Colonic mucosa (tissue), 4 donors: ENCODE measurements around the gene OR4D9. TPM values are rescaled to one million over a fixed set of nuclear protein-coding genes. Genes with fewer than 3 reads are reported as not detected.

Experiments used
- DNase-seq: peaks from one replicate; pipeline ENCODE4 v3.0.0-alpha.2; 2020
- H3K27ac ChIP-seq: fragments of 200-600 bp; one replicate; pipeline ENCODE4 v1.8.0; 2021
- H3K27me3 ChIP-seq: fragments of 200-600 bp; one replicate; pipeline ENCODE4 v1.8.0; 2021
- H3K36me3 ChIP-seq: fragments of 200-600 bp; one replicate; pipeline ENCODE4 v1.8.0; 2021
- H3K4me1 ChIP-seq: fragments of 200-600 bp; one replicate; pipeline ENCODE4 v1.8.0; 2021; ENCODE audit warnings: mild to moderate bottlenecking
- H3K4me3 ChIP-seq: fragments of 200-600 bp; one replicate; pipeline ENCODE4 v1.8.0; 2021
- H3K9ac ChIP-seq, 2 donors: one replicate each; pipeline ENCODE4 v1.7.0; 2013; ENCODE audit warnings: control low read depth in 2 of 2, low read depth in 2 of 2, low read length in 2 of 2
- H3K9me3 ChIP-seq: fragments of 200-600 bp; one replicate; pipeline ENCODE4 v1.8.0; 2021
- intact Hi-C: fragments of 100-400 bp; cut with DNase I; formaldehyde crosslinking; loops from one replicate; pipeline ENCODE4 v1.14.1; 2022
- total RNA-seq, 2 donors: library from RNA; stranded (reverse); fragmentation: NEBNext Ultra II Directional in 1 of 2; extraction: Animal tissue kit (Norgen Biotek cat#: 25700) in 1 of 2; gene quantifications; one replicate each; pipeline ENCODE4 v1.2.1, GENCODE V29; 2021
- TF ChIP-seq, protein P1 (sequence below): fragments of 200-600 bp; IDR thresholded peaks from one replicate; pipeline ENCODE4 v1.8.0; 2022; ENCODE audit warnings: antibody characterized with exemption, mild to moderate bottlenecking
- donor health status: healthy.
- donor health status: DM: no; HTN: no; CAD: no.
- donor health status: DM: no; HTN: no; CAD: no.

The OR4D9 gene
- total RNA-seq, result not detected

DNA sequence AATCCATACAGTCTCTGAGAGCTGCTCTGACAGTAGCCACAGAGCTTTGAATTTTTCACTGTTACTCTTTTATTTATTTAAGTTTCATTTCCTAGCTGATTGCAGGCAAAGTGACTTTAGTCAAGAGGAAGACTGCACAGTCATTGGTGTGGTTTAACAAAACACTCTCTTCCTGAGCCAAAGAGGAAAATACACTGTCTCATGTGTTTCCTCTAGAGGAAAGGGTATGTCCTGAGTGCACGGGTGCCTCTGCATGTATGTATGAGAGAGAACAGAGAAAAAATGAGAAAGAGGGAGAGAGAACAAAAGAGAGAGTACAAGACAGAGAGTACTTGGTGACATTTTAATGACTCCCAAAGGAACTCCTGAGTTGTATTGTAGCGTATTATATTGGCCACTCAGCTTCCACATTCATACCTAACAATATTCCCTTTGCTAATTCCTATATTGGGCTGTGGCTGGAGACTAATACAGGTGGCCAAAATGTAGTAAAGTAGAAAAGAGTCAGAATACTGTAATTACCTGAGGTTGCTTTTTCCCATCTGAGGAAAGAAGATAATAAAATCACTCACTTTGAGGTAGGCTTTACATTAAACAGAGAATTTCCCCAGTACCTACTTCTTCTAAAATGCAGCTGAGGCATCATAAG is at the start of gene OR4D9:
OR4D9 (plus strand) TSS at position 599 of the 649 bp plus-strand sequence. CDS start 3,374 bp downstream, outside the sequence.
- H3K36me3 ChIP-seq, result no peaks in the 10 kb centered on the region
- TF ChIP-seq, protein P1, sequence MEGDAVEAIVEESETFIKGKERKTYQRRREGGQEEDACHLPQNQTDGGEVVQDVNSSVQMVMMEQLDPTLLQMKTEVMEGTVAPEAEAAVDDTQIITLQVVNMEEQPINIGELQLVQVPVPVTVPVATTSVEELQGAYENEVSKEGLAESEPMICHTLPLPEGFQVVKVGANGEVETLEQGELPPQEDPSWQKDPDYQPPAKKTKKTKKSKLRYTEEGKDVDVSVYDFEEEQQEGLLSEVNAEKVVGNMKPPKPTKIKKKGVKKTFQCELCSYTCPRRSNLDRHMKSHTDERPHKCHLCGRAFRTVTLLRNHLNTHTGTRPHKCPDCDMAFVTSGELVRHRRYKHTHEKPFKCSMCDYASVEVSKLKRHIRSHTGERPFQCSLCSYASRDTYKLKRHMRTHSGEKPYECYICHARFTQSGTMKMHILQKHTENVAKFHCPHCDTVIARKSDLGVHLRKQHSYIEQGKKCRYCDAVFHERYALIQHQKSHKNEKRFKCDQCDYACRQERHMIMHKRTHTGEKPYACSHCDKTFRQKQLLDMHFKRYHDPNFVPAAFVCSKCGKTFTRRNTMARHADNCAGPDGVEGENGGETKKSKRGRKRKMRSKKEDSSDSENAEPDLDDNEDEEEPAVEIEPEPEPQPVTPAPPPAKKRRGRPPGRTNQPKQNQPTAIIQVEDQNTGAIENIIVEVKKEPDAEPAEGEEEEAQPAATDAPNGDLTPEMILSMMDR, result no peak
- H3K9ac ChIP-seq, result no peak within 1 kb of the TSS
- no peaks in the 10 kb centered on the region for H3K9me3 ChIP-seq
- no peak within 1 kb of the TSS for H3K27ac ChIP-seq
- intact Hi-C loops, result no loop called here
- H3K27me3 ChIP-seq, result no peaks in the 10 kb centered on the region
- no peak within 1 kb of the TSS for H3K4me3 ChIP-seq
- no peaks in the 10 kb centered on the region for H3K4me1 ChIP-seq
- no peak for DNase-seq

DNA sequence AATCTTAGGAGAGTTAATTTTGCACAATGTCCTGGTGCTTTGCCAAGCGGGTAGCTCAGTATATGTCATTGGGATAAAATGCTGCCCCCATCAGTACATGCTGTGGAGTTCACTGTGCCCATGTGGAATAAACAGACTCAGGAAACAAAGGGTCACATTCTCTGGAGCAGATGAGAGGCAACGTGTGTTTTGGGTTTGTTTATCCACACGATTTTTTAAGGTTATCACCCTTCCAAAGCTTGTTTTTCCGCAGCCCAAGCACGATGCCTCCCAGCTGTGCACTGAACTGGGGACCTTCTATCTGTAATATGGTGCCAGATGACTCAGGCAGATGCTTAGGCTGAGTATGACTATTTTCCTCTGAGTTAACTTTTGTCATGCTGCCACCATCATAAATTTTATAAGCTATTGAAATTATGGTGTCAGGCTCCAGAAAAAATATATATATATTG is 48.1 kb upstream of the OR4D9 start:
- TF ChIP-seq, protein P1, result no peak
- no peaks in the 10 kb centered on the region for H3K36me3 ChIP-seq
- H3K27ac ChIP-seq, result no peak overlapping the region
- no peaks in the 10 kb centered on the region for H3K4me1 ChIP-seq
- intact Hi-C loops, result no loop called here
- no peaks in the 10 kb centered on the region for H3K9me3 ChIP-seq
- no peaks in the 10 kb centered on the region for H3K27me3 ChIP-seq
- no peak overlapping the region for H3K9ac ChIP-seq
- no peak overlapping the region for H3K4me3 ChIP-seq
- DNase-seq, result no peak

DNA sequence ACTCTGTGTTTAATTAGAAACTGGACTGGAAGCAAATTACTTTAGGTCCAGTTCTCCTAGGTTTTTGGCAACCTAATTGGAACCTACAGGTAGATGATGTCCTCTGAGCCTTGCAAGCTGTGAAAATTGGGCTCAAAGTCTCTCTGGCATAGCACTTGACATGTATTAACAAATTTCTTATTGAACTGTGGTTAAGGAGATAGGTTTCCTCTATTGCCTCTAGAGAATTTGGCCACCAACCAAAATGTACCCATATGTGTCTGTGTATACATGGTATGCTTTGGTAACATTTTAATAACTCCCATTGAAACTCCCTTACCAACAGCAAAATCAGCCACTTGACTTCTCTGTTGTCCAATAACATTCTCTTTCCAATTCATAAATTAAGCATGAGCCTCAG is 38.3 kb upstream of the OR4D9 start, which contains the start of gene OR4D10:
OR4D10 (plus strand) TSS at position 301 of the 400 bp plus-strand sequence. CDS start 4,115 bp downstream, outside the sequence.
- Histone ChIP-seq H3K9me3 (no peaks in the 10 kb centered on the region), H3K36me3 (no peaks in the 10 kb centered on the region), H3K4me1 (no peaks in the 10 kb centered on the region), H3K27me3 (no peaks in the 10 kb centered on the region), H3K9ac (no peak within 1 kb of the TSS), H3K4me3 (no peak within 1 kb of the TSS), H3K27ac (no peak within 1 kb of the TSS)
- intact Hi-C loops, result no loop called here
- TF ChIP-seq, protein P1, result no peak
- no peak for DNase-seq

DNA sequence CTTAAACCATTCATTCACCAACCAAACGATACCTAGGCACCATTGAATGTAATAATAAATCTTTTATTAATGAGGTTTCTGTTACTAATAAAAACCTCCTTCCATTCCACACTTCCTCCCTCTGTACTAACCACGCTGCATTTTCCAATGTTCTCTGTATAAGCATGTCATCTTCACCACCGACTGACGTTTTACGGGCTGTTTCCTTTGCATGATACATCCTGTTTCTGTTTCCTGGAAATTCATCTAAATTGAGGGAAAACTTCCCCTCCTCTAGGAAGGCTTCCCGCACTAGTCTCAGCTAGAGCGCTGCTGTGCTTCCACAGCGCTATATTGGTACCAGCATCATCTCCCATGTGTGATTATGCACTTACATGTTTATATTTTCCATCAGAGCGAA is 36.2 kb upstream of the OR4D9 start:
- H3K27ac ChIP-seq, result no peak overlapping the region
- H3K9me3 ChIP-seq, result no peaks in the 10 kb centered on the region
- TF ChIP-seq, protein P1, result no peak
- no peaks in the 10 kb centered on the region for H3K4me1 ChIP-seq
- no peak overlapping the region for H3K4me3 ChIP-seq
- intact Hi-C loops, result no loop called here
- DNase-seq, result no peak
- no peaks in the 10 kb centered on the region for H3K27me3 ChIP-seq
- H3K36me3 ChIP-seq, result no peaks in the 10 kb centered on the region
- no peak overlapping the region for H3K9ac ChIP-seq

DNA sequence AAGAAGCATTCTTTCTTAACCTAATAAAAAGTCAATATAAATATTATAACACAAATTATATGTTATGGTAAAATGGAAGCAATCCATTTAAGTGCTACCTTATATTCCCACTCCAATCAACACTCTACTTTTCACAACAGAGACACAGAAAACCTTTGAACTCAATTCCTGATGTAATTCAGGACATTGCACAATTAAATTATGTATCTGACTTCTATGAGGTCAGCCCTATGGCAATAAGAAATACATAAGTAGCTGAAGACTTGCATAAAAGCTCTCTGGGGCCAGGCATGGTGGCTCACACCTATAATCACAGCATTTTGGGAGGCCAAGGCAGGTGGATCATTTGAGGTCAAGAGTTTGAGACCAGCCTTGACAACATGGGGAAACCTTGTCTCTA is 31.4 kb upstream of the OR4D9 start:
- no peaks in the 10 kb centered on the region for H3K27me3 ChIP-seq
- no peak for DNase-seq

More for the DNA sequence above, 31.4 kb upstream of the OR4D9 start:
- intact Hi-C loops, result no loop called here
- no peaks in the 10 kb centered on the region for H3K9me3 ChIP-seq
- no peak overlapping the region for H3K9ac ChIP-seq
- no peaks in the 10 kb centered on the region for H3K36me3 ChIP-seq
- no peak overlapping the region for H3K27ac ChIP-seq
- no peaks in the 10 kb centered on the region for H3K4me1 ChIP-seq
- H3K4me3 ChIP-seq, result no peak overlapping the region
- TF ChIP-seq, protein P1, result no peak
